HepG2 (cell line): ENCODE measurements around the gene RASSF4. TPM values are rescaled to one million over a fixed set of nuclear protein-coding genes. Genes with fewer than 3 reads are reported as not detected.
A peak's percentile ranks its signal among the peaks of the same experiment; 100 is the strongest.

Source experiments
- EP300 ChIP-seq, 3 experiments: sonication (generic) in 1 of 3; formaldehyde crosslinking in 1 of 3; IDR thresholded peaks; 2 replicates each; pipeline versions ENCODE4 v1.5.1 to v1.6.1; 2011 to 2020; ENCODE audit warnings: low read depth in 2 of 3, low read length in 2 of 3, borderline replicate concordance in 1 of 3, improper control_type of control experiment in 1 of 3, mild to moderate bottlenecking in 1 of 3, missing genetic modification reagents in 1 of 3, moderate library complexity in 1 of 3
- FOXA1 ChIP-seq, 2 experiments: fragments of 450-650 bp in 1 of 2; sonication (generic) in 1 of 2; formaldehyde crosslinking in 1 of 2; IDR thresholded peaks; 2 replicates each; pipeline versions ENCODE4 v1.4.0 to v1.6.1; 2016 to 2020; ENCODE audit warnings: missing genetic modification reagents in 1 of 2
- FOXA3 ChIP-seq: IDR thresholded peaks from 2 replicates; pipeline ENCODE4 v1.6.1; 2016; ENCODE audit warnings: missing genetic modification reagents, missing compliant biosample characterization
- FOXO4 ChIP-seq: sonication (generic); formaldehyde crosslinking; conservative IDR thresholded peaks from 2 replicates; pipeline ENCODE4 v1.8.1; 2023; ENCODE audit warnings: missing genetic modification reagents
- HNF4A ChIP-seq: sonication (generic); formaldehyde crosslinking; IDR thresholded peaks from 2 replicates; pipeline ENCODE4 v1.4.0; 2020; ENCODE audit warnings: missing genetic modification reagents
- HNRNPK ChIP-seq: fragments of 200-400 bp; formaldehyde crosslinking; IDR thresholded peaks from 2 replicates; pipeline ENCODE4 v1.6.1; 2018; ENCODE audit warnings: low read length, low read depth, moderate library complexity, mild to moderate bottlenecking; ENCODE audit not compliant: poor library complexity, severe bottlenecking
- JUN ChIP-seq: sonication (generic); formaldehyde crosslinking; IDR thresholded peaks from 2 replicates; pipeline ENCODE4 v1.4.0; 2020; ENCODE audit warnings: mild to moderate bottlenecking, missing genetic modification reagents
- MTA3 ChIP-seq: sonication (generic); formaldehyde crosslinking; IDR thresholded peaks from 2 replicates; pipeline ENCODE4 v1.4.0; 2020; ENCODE audit warnings: missing genetic modification reagents
- NCOA2 ChIP-seq: sonication (generic); formaldehyde crosslinking; IDR thresholded peaks from 2 replicates; pipeline ENCODE4 v1.8.0; 2022; ENCODE audit warnings: inconsistent platforms
- PAWR ChIP-seq: sonication (generic); formaldehyde crosslinking; IDR thresholded peaks from 2 replicates; pipeline ENCODE4 v1.4.0; 2020; ENCODE audit warnings: missing genetic modification reagents, mild to moderate bottlenecking, borderline replicate concordance
- PHF5A ChIP-seq: IDR thresholded peaks from one replicate; pipeline ENCODE4 v1.6.1; 2018; ENCODE audit warnings: low read depth, missing genetic modification reagents; ENCODE audit not compliant: unreplicated experiment
- PITX1 ChIP-seq: sonication (generic); formaldehyde crosslinking; IDR thresholded peaks from 2 replicates; pipeline ENCODE4 v1.5.1; 2020; ENCODE audit warnings: mild to moderate bottlenecking, missing genetic modification reagents
- REST ChIP-seq, 2 experiments: IDR thresholded peaks; 2 replicates each; pipeline ENCODE4 v1.6.1; 2011 to 2012; ENCODE audit warnings: low read length in 2 of 2, borderline replicate concordance in 1 of 2, low read depth in 1 of 2, mild to moderate bottlenecking in 1 of 2, moderate library complexity in 1 of 2
- SRF ChIP-seq: IDR thresholded peaks from 2 replicates; pipeline ENCODE4 v1.6.1; 2011; ENCODE audit warnings: mild to moderate bottlenecking, low read depth, low read length, moderate library complexity
- WIZ ChIP-seq: sonication (generic); formaldehyde crosslinking; IDR thresholded peaks from 2 replicates; pipeline ENCODE4 v1.5.1; 2020; ENCODE audit warnings: mild to moderate bottlenecking, missing genetic modification reagents
- ZFP1 ChIP-seq: IDR thresholded peaks from 2 replicates; pipeline ENCODE4 v1.6.1; 2016
- ZNF224 ChIP-seq: sonication (generic); formaldehyde crosslinking; IDR thresholded peaks from 2 replicates; pipeline ENCODE4 v1.5.0; 2020; ENCODE audit warnings: mild to moderate bottlenecking, missing genetic modification reagents
- ZNF3 ChIP-seq: IDR thresholded peaks from 2 replicates; pipeline ENCODE4 v1.7.0; 2017; ENCODE audit warnings: inconsistent platforms
- ZNF343 ChIP-seq: sonication (generic); formaldehyde crosslinking; IDR thresholded peaks from 2 replicates; pipeline ENCODE4 v1.4.0; 2020; ENCODE audit warnings: mild to moderate bottlenecking, missing genetic modification reagents
- ZNF468 ChIP-seq: sonication (generic); formaldehyde crosslinking; IDR thresholded peaks from 2 replicates; pipeline ENCODE4 v1.8.0; 2022; ENCODE audit warnings: mild to moderate bottlenecking, moderate library complexity, missing genetic modification reagents
- ZNF513 ChIP-seq: sonication (generic); formaldehyde crosslinking; conservative IDR thresholded peaks from 2 replicates; pipeline ENCODE4 v1.5.0; 2020; ENCODE audit warnings: missing genetic modification reagents
- polyA plus RNA-seq, 8 experiments: library from polyadenylated mRNA; depleted of rRNA in 3 of 8; stranded (reverse) in 7 of 8; unstranded in 1 of 8; fragments of >200 nt; fragmentation: Illumina TruSeq in 4 of 8; extraction: Trizol in 4 of 8; gene quantifications; 2 replicates each; pipeline versions ENCODE4 v1.2.1 to v1.2.3, GENCODE V29; 2011 to 2016; ENCODE audit warnings: low read depth in 4 of 8, missing spikeins in 1 of 8, mixed read lengths in 1 of 8; ENCODE audit not compliant: insufficient read depth in 1 of 8
- total RNA-seq, 5 experiments: library from RNA; depleted of rRNA; stranded (reverse); fragments of >200 nt; fragmentation: Illumina TruSeq; extraction: Trizol; gene quantifications; 2 replicates each; pipeline ENCODE4 v1.2.3, GENCODE V29; 2016; ENCODE audit warnings: low read depth in 1 of 5
- TF ChIP-seq, protein P1 (sequence below): sonication (generic); formaldehyde crosslinking; IDR thresholded peaks from 2 replicates; pipeline ENCODE4 v1.5.0; 2020; ENCODE audit warnings: missing genetic modification reagents
- TF ChIP-seq, protein P2 (sequence below): IDR thresholded peaks from 2 replicates; pipeline ENCODE4 v1.6.1; 2016

RASSF4 gene
- total and polyA plus RNA-seq, 2 of the 13 experiments (the other 11 are each of a cell fraction or from before 2014, with no cell fraction given) = 34.0 to 51.7 TPM

- no peak for TF ChIP-seq REST (IDR thresholded peaks at IDR 0.05; ENCODE audit: borderline replicate concordance in 1 of 2, low read depth in 1 of 2, low read length in 2 of 2)
- TF ChIP-seq JUN (CRISPR knock-in tag) = 0 out of 2 replicates have a peak, but pooled peaks have one; percentile 53
- peak; percentile 13 for TF ChIP-seq PHF5A (CRISPR knock-in tag)
- TF ChIP-seq PITX1 (CRISPR knock-in tag) = peak; percentile 51; the same call in 1 of the 2 replicates
- TF ChIP-seq ZNF343 (CRISPR knock-in tag) = no peak
- no peak for TF ChIP-seq WIZ
- TF ChIP-seq NCOA2 = peak; percentile 85
- no peak for TF ChIP-seq ZNF468
- peak; percentile 89 for TF ChIP-seq HNF4A
- no peak for TF ChIP-seq SRF
- TF ChIP-seq MTA3 (CRISPR knock-in tag) = no peak
- 0 out of 2 replicates have a peak, but pooled peaks have one; percentile 35 for TF ChIP-seq FOXO4
- TF ChIP-seq, protein P1, sequence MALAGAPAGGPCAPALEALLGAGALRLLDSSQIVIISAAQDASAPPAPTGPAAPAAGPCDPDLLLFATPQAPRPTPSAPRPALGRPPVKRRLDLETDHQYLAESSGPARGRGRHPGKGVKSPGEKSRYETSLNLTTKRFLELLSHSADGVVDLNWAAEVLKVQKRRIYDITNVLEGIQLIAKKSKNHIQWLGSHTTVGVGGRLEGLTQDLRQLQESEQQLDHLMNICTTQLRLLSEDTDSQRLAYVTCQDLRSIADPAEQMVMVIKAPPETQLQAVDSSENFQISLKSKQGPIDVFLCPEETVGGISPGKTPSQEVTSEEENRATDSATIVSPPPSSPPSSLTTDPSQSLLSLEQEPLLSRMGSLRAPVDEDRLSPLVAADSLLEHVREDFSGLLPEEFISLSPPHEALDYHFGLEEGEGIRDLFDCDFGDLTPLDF (CRISPR knock-in tag) = no peak
- no peak; the same call in 1 of the 2 replicates for TF ChIP-seq FOXA1 (IDR thresholded peaks at IDR 0.05)
- TF ChIP-seq FOXA1 (CRISPR knock-in tag; IDR thresholded peaks at IDR 0.05) = peak; percentile 82
- no peak for TF ChIP-seq ZNF224 (CRISPR knock-in tag)
- TF ChIP-seq, protein P2, sequence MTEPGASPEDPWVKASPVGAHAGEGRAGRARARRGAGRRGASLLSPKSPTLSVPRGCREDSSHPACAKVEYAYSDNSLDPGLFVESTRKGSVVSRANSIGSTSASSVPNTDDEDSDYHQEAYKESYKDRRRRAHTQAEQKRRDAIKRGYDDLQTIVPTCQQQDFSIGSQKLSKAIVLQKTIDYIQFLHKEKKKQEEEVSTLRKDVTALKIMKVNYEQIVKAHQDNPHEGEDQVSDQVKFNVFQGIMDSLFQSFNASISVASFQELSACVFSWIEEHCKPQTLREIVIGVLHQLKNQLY (CRISPR knock-in tag) = 0 out of 2 replicates have a peak, but pooled peaks have one; percentile 29
- no peak for TF ChIP-seq HNRNPK
- TF ChIP-seq ZNF513 (CRISPR knock-in tag) = no peak
- no peak for TF ChIP-seq ZNF3 (CRISPR knock-in tag)
- peak in 1 of 2 experiments; percentile 86; a peak in 2 of 4 replicates for TF ChIP-seq EP300 (IDR thresholded peaks at IDR 0.05; ENCODE audit: low read depth in 2 of 2, low read length in 2 of 2)
- TF ChIP-seq EP300 (CRISPR knock-in tag; IDR thresholded peaks at IDR 0.05; ENCODE audit: borderline replicate concordance) = no peak; the same call in 1 of the 2 replicates
- peak; percentile 97 for TF ChIP-seq FOXA3
- TF ChIP-seq ZFP1 (CRISPR knock-in tag) = no peak
- no peak for TF ChIP-seq PAWR
These were observed 45.7 kb downstream of the RASSF4 start (continued) for GRCh38 chr10:45005284-45005683.
